MCF 10A (cell line): Measurements from ENCODE around the gene CRHR1. TPM values are rescaled to one million over a fixed set of nuclear protein-coding genes. Genes with fewer than 3 reads are reported as not detected.

ENCODE experiments used
- BruUV-seq: library from RNA; stranded (reverse); fragments of 400-500 nt; replicated peaks from 2 replicates; lab custom pipeline; 2021; lab: Mats Ljungman, UMichigan
- CTCF ChIA-PET: fragments of 300-600 bp; sonication (Branson Sonifier 250); formaldehyde crosslinking; extraction: SDS; loops from one replicate; lab custom pipeline; 2021; ENCODE audit warnings: antibody characterized with exemption, inconsistent platforms; lab: Yijun Ruan, JAX
- POLR2A ChIA-PET: fragments of 300-600, 350-650 bp; sonication (Branson Sonifier 250); formaldehyde crosslinking; extraction: SDS; loops from one replicate; lab custom pipeline; 2020; ENCODE audit warnings: antibody characterized with exemption, inconsistent platforms; lab: Yijun Ruan, JAX
- DNase-seq: peaks from one replicate; pipeline ENCODE4 v3.0.0-alpha.2; 2018; ENCODE audit not compliant: unreplicated experiment
- H3K27ac Mint-ChIP-seq: one replicate; pipeline ENCODE4 v1.8.0; 2022; ENCODE audit warnings: mild to moderate bottlenecking, low read depth, mixed read lengths; ENCODE audit not compliant: unreplicated experiment
- H3K27me3 Mint-ChIP-seq: one replicate; pipeline ENCODE4 v1.8.0; 2022; ENCODE audit warnings: mixed read lengths; ENCODE audit not compliant: insufficient read depth, unreplicated experiment
- H3K36me3 Mint-ChIP-seq: one replicate; pipeline ENCODE4 v1.8.0; 2022; ENCODE audit warnings: mild to moderate bottlenecking, moderate library complexity, mixed read lengths; ENCODE audit not compliant: insufficient read depth, unreplicated experiment
- H3K4me1 Mint-ChIP-seq: one replicate; pipeline ENCODE4 v1.8.0; 2022; ENCODE audit warnings: mixed read lengths; ENCODE audit not compliant: insufficient read depth, unreplicated experiment
- H3K4me3 Mint-ChIP-seq: one replicate; pipeline ENCODE4 v1.8.0; 2022; ENCODE audit warnings: mild to moderate bottlenecking, moderate library complexity, mixed read lengths; ENCODE audit not compliant: unreplicated experiment
- H3K9me3 Mint-ChIP-seq: one replicate; pipeline ENCODE4 v1.8.0; 2022; ENCODE audit warnings: mixed read lengths; ENCODE audit not compliant: unreplicated experiment
- intact Hi-C: fragments of 100-400 bp; cut with micrococcal nuclease; formaldehyde crosslinking; loops from 2 replicates; pipeline ENCODE4 v1.14.1; 2022
- total RNA-seq: library from RNA; stranded (reverse); gene quantifications from 2 replicates; pipeline ENCODE4 v1.2.3, GENCODE V29; 2022
- TF ChIP-seq, protein P1 (sequence below): fragments of 200-600 bp; IDR thresholded peaks from one replicate; pipeline ENCODE4 v1.8.0; 2022; ENCODE audit warnings: antibody characterized with exemption, mild to moderate bottlenecking; ENCODE audit not compliant: unreplicated experiment

The CRHR1 gene
- total RNA-seq, 1 experiment from 2014 or later: not detected

DNA sequence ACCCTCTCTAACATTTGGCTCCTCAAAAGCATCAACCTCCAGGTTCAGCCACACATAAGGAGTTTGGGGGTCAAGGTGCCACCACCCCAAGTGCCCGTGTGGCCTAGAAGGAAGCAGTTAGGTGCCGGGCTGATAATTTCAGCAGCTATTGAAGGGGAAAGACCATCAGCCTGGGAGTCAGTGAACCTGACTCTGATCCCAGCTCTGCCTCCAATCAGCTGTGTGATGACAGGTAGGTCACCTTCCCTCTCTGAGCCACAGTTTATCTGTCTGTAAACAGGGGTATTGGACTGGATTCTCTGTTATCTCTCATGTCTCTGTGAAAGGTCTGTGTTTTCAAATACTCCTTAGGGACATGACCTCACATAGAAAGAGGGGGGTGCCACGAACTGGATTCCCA lies 3.9 kb downstream of the CRHR1 start:
- POLR2A ChIA-PET: no interaction called here
- no peak overlapping the region for H3K27ac Mint-ChIP-seq
- no peak for DNase-seq
- H3K9me3 Mint-ChIP-seq: no peaks in the 10 kb centered on the region
- TF ChIP-seq, protein P1, sequence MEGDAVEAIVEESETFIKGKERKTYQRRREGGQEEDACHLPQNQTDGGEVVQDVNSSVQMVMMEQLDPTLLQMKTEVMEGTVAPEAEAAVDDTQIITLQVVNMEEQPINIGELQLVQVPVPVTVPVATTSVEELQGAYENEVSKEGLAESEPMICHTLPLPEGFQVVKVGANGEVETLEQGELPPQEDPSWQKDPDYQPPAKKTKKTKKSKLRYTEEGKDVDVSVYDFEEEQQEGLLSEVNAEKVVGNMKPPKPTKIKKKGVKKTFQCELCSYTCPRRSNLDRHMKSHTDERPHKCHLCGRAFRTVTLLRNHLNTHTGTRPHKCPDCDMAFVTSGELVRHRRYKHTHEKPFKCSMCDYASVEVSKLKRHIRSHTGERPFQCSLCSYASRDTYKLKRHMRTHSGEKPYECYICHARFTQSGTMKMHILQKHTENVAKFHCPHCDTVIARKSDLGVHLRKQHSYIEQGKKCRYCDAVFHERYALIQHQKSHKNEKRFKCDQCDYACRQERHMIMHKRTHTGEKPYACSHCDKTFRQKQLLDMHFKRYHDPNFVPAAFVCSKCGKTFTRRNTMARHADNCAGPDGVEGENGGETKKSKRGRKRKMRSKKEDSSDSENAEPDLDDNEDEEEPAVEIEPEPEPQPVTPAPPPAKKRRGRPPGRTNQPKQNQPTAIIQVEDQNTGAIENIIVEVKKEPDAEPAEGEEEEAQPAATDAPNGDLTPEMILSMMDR: no peak
- CTCF ChIA-PET: interaction anchor here (0.5 to 0.8 kb wide), 3 partner anchors 195 to 480 kb away, joined by 3 read pairs; no protein-coding TSS in a partner anchor
- H3K36me3 Mint-ChIP-seq: peaks cover 5% of the 10 kb centered on the region
- no TSS peak for BruUV-seq
- intact Hi-C loops: no loop called here
- no peak overlapping the region for H3K4me3 Mint-ChIP-seq
- peaks cover 75% of the 10 kb centered on the region for H3K27me3 Mint-ChIP-seq
- peaks cover 7% of the 10 kb centered on the region for H3K4me1 Mint-ChIP-seq

DNA sequence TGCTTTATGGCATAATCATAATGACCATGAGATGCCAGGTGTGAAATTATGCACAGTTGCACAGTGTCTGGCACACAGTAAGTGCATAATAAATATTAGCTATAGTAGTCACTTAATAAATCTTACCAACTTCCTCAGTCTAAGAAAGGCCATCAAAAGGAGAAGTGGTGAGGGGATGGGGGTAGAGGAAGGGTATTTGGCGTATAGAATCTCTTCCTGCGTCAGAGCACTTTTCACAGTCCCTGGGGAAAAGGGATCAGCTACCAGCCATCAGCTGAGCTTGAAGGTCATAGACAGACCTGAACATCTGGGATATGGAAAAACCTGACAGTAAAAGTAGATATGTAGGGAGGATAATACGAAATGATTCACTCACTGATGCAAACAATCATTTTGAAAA lies 5.8 kb downstream of the CRHR1 start:
- CTCF ChIA-PET: no interaction called here

DNA sequence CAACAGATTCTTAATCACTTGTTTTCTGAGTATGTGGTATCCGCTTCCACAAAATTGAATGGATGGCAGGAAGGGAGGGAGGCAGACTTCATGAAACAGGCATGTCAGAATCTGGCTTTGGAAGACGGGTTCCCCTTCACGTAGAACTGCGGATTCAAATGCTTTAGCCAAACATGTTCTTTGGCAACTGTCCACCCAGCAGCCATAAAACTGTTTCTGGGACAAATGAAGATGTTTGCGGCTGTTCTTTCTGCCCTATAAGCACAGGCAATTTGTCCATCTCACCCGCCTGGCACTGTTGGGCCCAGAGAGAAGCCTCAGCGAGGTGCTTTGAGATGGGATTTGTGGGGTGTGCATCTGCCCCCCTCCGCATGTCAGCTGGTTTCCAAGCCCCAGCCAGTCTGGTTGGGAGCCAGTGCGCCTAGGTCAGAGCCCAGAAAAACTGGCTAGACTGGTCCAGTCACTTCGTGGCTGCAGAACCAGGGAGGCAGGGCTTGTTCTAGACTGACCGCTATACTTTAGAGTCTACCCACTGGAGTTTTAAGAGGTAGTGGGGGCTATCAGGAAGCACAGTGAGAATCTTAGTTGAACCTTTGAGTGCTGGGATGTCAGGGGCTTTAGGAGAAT lies 6.3 kb downstream of the CRHR1 start:
- intact Hi-C loops: no loop called here
- Mint-ChIP-seq H3K4me1 (peaks cover 7% of the 10 kb centered on the region), H3K4me3 (no peak overlapping the region), H3K27me3 (peaks cover 86% of the 10 kb centered on the region), H3K9me3 (no peaks in the 10 kb centered on the region), H3K27ac (no peak overlapping the region), H3K36me3 (peaks cover 5% of the 10 kb centered on the region)
- CTCF ChIA-PET: no interaction called here
- DNase-seq: no peak
- POLR2A ChIA-PET: no interaction called here
- TF ChIP-seq, protein P1: no peak
- BruUV-seq: no TSS peak

More for the DNA sequence above, 5.8 kb downstream of the CRHR1 start:
- Mint-ChIP-seq H3K27me3 (peaks cover 86% of the 10 kb centered on the region), H3K27ac (no peak overlapping the region), H3K36me3 (peaks cover 5% of the 10 kb centered on the region), H3K4me1 (peaks cover 7% of the 10 kb centered on the region), H3K4me3 (no peak overlapping the region), H3K9me3 (no peaks in the 10 kb centered on the region)
- POLR2A ChIA-PET: no interaction called here
- no peak for DNase-seq
- no TSS peak for BruUV-seq
- TF ChIP-seq, protein P1: no peak
- intact Hi-C loops: no loop called here

DNA sequence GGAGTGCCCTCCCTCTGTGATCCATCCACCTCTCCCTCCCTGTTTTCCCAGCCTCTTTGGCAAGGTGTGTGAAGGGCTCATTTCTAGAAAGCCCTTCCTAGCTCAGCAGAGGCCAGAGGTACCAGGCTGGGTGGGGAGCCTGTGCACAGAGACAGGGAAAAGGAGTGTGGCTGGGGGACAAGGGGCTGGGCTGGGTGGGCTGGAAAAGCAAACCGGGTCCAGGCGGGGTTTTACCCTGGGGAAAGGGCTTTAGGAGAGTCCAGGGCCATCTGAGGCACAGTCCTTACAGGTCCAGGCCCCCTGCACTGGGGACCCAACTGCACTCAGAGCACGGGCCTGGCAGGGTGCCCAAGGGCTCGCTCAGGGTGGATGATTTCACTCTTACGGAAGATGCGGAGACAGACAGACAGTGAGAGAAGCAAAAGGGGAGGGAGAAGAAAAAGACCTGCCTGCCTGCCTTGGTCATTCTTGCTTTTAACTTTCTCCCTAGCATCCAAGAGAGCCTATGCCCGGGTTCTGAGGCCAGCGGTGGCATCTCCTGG lies 7.0 kb downstream of the CRHR1 start:
- TF ChIP-seq, protein P1: no peak
- ChIA-PET CTCF (no interaction called here), POLR2A (no interaction called here)
- H3K36me3 Mint-ChIP-seq: peaks cover 5% of the 10 kb centered on the region
- no peak overlapping the region for H3K4me3 Mint-ChIP-seq
- intact Hi-C loops: no loop called here
- no TSS peak for BruUV-seq
- H3K4me1 Mint-ChIP-seq: peaks cover 7% of the 10 kb centered on the region
- H3K9me3 Mint-ChIP-seq: no peaks in the 10 kb centered on the region
- H3K27me3 Mint-ChIP-seq: peaks cover 86% of the 10 kb centered on the region
- no peak for DNase-seq
- H3K27ac Mint-ChIP-seq: no peak overlapping the region
